ENCODE measurements around the gene CBX8.

CBX8 gene

DNA sequence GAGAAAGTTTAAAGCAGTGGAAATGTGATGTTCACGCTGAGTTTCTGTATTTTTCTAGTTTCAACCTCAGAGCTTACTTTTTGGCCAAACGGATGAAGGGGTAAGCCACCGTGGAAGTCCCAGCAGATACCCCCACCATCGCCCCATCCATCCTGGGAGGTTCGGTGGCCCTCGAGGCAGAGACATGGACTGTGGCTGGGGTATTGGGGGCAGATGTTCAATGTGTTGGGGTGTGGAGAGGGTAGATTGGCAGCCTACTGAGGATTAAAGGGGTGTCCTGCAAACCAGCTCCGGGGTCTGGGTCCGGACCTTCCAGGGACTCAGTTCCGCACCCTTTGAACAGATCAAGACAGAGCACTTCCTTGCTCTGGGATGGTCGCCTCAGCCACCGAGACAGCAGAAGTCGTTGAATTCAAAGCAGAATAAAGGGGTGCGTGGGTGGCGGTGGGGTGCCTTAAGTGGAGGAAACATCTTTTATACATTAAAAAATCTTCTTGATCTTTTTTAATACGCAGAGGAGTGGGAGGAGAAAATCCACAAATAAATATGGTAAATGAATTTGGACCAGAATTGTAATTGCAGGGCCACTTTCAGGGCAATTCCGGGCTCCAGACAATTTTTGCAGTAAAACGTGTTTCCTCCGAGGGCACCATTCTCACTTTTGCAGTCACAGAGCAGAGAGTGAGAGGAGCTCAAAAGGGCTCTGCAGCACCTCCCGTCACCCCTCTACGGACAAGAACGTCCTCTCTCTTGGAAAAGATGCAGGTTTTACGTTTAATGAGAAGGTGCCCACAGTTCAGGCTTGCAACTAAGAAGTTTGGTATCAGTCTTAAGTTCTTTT is 8.2 kb upstream of the CBX8 start:
- DNase-seq (ENCODE audit: low read depth, low spot score): no peak

DNA sequence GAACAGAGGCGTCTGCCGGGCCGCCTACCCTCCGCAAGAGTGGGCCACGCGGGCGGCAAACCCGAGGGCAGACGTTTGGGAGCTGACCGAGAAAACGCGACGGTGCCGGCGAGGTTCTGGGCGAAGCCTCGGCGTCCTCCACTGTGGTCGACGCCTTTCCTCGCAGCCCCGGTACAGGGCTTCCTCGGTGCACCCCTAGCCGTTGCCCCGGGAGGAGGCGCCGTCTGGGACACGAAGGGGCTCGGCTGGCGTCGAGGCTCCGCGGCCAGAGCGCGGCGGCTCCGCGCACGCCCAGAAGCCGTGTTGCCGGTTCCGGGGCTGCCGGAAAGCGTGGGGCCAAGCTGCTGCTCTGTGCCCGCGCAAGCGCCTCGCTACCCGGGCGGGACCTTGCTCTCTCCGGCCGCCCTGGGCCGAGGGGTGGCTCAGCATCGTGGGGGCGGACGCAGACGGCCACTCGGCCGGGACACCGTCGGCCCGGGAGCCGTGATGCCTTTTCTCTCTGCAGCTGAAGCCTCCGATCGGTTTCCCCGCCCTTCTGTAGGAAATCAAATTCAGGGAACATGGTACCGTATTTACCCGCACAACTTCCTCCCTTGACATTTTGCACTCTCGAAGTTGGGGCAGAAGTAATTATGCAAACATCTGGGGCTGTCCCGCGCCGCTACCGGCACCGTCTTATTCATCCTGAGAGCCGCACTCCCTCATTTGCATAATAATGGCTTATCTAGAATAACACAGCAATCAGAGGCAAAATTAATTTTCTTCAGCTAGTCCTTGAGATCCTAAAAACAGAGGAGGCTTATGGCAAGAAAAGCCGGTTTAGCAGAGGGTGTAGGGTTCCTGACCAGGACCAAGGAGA is 7.3 kb upstream of the CBX8 start:
- no peak for DNase-seq (ENCODE audit: low read depth, low spot score)

DNA sequence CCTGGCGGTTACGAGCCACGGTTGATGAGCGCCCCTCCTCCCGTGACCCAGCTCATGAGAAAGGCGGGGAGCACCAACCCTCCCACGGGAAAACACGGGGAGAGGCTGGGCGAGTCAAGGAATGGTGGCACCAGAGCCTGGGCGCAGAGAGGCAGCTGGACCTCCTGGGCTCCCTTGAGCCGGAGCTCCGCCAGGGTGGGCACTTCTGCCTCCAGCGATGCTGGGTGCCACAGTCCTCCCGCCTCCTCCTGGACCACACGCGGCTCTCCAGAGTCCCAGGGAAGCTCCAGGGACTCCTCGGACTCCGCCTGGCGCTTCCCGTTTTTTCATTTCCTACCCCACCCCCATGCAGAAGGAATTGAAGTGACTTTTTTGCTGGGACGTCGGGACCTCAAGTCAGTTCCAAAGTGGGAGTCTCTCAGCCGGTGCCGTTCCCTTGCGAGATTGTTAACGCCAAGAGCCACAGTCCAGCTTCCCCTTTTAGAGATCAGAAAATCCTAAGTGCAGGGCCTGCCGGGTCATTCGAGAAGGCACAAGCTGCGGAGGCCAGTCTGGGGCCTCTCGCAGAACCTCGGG is 6.6 kb upstream of the CBX8 start:
- no peak for DNase-seq (ENCODE audit: low read depth, low spot score)

DNA sequence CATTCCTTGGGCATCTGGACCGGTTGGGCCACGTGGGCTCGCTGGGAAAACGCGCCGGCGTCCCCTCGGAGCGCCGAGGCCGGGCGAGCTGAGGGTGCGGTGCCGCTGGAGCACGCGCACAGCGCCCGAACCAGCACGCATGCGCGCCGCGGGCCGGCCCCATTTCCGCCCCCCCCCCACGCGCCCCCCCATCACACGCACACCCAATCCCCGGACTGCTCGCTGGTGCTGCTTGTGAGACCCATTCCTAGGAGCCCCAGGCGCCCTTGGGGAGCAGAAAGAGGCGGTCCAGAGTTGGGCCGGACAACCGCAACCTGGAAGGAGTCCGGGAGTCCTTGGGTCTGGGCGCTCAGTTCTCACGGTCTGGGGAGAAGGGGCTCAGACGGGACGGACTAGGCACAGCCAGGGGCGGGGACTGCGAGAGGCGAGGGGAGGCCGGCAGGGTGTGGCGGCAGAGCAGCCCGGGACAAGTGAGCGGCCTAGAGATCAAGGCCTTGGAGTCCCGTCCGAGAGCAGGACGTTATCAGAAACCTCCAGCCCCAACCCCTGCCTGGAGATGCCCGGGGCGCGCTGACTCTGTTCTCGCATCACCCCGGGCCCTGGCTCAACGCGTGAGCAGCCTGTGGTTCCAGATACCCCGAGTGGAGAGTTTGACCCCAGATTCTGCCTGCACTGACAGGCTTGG is 6.0 kb upstream of the CBX8 start:
- DNase-seq (ENCODE audit: low read depth, low spot score): no peak

DNA sequence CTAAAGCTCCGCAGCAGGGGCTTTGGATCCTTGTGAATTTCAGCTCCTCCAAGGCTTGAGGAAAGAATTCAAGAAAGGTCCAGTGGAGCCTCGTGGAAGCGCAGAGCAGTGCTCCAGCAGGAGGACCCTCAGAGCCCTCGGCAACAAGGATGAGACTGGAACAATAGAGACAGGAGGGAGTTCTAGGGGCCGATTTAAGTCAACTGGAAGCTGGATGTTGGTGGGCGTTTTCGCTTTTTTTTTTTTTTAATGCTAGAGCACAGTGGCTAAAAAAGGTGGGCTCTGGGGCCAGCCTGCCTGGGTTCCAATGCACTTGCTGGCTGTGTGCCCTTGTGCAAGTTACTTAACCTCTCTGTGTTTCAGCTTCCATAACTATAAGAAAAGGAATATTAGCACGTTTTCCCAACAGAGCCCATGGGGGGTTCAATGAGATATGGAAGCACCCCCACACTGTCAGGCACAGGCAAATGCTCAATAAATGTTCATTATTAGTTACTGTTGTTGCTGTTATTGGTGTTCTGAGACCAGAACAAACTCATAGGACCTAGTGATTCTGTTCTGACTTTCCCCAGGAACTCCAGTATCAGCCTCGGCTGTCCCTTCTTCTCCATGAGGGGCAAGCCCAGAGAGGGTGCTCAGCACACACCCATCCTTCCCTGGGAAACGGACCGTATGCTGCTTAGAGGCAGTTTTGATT is 5.3 kb upstream of the CBX8 start:
- DNase-seq (ENCODE audit: low read depth, low spot score): no peak

DNA sequence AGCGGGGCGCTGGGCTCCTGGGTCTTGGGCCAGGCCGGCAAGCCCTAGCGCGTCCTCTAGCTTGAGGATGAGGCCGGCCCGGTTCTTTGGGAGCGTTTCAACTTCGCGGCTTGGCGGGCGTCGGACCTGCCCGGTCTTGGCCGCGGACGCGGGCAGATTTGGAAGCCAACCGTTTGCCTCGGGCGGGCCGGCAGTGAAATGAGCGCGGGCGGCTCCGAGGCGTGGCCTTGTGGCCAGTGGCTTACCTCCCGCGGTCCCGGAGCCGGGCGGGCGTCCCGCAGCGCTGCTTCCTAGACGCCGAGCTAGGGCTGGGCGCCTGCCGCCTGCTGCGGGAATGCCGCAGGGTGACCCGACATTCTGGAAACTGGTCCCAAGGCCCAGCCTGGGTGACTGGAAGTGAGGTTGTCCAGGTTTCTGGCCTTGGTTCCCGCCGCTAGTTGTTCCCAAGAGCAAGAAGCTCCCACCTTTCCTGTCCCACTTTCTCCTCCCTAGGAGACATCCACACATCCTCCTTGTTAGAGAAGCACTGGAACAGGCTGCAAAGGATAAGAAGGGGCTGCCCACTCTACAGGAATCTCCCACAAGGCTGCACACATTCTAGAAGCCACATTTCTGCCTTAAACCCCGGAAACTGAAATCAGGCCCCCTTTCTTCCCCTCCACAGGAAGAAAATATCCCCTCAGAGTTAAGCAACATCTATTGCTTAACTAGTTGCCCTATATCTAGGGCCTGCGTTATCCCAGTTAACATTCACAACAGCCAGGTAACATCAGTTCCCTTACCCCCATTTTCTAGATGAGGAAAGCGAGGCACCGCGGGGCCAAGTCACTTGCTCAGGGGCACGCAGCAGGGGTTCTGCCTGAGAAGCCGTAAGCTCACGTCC is 4.5 kb upstream of the CBX8 start:
- DNase-seq (ENCODE audit: low read depth, low spot score): no peak

DNA sequence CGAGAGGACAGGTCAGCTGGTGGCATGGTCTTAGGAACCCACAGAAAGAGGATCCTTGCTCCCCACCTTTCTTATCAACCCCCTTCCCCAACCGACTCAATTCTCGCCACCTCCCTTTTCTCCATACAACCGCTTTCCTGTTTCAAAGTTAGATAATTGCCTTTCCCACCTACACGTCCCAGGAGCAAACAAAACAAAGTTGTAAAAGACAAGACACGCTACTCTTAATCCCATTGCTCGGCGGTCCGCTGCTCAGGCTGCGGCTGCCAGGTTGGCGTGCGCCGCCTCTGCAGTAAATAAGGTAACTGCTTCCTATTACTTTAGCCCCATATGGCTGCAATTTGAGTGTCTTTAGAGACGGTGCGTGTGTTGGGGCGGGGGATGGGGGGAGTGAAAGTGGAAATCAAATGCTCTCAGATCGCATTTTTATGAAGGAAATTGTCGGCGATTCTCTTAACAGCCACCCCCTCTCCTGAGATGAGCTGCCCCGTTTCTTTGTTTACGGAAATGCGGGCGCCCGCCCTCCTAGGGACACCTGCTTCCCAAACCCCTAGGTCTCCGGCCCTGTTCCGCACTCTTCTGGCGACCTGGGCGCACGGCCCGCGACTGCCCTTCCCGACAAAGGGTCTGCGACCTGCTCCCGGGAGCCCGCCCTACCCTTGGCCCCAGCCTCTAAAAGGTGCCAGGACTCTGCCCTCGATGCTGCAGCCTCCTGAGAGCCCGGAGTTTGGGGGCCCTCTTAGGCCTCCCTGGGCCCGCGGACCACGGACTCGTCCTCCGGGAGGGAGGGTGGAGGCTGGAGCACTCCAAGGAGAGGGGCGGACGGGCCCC is 3.7 kb upstream of the CBX8 start:
- no peak for DNase-seq (ENCODE audit: low read depth, low spot score)

DNA sequence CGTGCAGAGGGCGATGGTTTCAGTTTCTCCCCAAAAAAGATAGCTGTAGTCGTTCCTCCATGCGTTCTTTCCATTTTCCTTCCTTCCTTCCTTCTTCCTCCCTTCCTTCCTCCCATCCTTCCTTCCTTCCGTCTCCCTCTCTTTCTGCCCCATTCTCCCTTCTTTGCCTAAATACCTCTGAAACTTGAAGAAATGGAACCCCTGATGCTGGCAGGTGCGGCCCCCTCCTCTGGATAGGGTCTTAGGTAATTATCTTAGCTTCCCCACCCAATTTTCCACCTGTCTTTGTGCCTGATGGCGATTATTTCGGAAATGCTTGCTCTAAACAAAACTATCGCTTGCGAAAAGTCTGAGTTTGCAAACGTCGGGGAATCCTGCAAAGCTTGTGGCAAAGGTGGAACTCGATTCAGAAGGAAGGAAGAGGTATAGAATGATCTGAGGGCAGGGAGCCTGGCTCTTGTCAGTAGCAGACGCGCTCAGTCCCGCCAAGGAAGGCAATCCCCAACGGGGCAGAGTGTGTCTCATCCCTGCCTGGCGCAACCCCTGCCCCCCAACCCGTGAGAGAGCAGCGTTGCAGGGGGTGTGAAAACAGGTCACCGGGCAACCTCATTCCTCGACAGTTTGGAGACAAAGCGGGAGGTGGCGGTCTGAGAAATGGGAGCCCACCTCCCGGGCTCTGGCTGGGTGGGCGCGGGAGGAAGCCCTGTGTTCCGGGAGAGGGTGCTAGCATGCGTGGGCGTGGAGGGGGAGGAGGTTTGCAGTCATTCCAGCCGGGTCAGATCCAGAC is 2.9 kb upstream of the CBX8 start:
- DNase-seq (ENCODE audit: low read depth, low spot score): no peak

DNA sequence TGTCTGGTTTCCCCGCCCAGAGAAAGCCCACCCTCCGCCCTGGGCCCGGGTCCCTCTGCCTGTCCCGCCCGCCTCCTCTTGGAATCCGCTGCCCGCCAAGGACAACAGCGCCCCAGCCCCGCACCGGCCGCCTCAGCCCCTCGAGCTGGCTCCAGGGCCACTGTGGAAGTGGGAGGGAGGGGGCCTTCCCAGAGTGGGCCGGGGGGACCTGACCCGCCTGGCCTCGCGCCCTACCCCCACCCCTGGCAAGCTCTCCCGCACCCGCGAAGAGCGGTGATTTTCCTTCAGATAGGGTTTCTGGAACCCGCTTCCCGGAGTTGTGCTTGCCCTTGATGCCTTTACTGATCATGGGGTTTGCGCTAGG is 2.3 kb upstream of the CBX8 start:
- no peak for DNase-seq (ENCODE audit: low read depth, low spot score)

DNA sequence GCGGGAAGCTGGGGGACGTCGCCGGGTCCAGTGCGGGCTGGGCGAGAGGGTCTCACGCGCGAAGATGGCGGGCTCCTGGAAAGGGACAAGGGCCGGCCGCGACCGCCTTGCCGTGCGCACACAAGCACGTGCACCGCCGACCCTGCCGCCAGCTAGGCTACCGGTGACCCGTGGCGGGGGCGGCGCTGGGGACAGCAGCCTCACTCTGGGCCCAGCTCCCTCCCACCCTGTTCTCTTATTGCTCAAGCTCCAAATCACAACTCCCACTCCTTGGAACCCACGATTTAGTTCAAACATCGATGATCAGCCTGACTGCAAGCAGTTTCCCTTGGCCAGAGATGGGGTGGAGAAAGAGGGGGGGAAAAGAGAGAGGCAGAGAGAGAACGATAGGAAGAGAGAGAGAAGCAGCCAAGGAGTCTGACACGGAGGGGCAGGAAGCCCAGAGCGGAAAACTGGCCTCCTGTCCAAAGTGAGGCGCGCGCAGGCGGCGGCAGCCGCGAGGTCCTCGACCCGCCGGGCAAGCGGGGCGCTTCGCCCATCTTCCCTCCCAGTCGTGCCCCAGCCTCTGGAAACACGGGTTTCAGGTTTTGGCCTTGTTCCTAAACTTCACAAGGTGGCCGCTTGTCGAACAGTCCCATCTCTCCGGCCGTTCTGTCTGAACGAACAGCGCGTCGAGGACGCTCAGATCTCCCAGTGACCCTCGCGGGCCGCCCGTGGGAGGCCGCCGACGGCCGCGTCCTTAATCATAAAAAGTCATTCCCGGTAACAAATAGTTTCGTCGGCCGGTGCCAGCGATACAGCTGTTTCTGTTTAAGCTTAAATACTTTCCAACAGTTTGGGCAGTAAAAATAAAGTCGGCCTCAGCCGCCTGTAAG is 1.7 kb upstream of the CBX8 start:
- DNase-seq (ENCODE audit: low read depth, low spot score): no peak

DNA sequence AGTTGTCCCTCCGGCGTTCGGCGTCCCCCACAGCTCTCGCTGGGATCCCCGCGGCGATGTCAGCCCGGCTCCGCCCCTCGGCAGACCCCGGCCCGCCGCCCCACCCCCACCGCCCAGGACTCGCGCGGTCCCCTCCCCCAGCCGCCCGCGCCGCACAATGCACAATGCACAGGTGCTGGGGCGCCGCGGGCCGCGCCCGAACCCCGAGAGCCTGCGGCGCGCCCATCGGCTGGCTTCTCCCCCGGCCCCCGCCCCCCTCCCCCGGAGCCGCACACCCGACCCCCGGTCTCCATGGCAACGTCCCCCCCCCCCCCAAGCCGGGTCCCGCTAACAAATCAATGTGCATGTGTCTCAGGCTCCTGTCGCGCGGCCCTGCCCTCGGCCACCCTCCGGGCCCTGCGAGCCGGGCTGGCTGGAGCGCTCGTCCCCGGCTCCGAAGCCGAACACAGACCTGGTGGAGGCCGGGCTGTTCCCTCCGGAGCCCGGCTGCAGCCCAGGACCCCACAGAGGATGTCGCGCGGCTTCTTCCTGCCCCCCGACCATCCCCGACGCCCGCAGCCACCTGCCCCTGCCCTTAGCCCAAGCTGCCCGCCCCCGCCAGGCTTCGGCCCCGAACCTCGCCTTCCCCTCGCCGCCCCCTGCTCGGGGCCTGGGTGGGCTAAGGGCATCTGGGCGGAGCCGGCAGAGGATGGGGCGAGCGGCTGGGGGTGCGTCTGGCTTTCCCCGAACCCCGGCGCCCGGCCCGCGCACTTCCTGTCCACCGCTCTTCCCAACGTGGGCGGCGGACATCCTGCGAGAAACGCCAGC is 818 bp upstream of the CBX8 start:
- DNase-seq (ENCODE audit: low read depth, low spot score): no peak

DNA sequence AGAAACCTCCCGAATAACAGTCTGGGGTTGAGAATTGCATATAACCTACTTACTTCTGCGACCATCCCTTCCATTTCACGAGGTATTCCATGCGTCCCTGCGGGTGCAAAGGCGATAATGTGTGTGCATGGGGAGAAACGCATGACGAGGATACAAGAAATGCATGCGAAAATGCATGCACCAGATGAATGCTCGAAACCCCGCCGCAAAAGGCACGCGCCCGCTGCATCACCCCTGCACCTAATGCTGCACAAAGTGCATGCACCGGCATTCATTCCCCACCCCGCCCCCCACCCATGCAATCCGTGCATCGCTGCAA is 474 bp downstream of the CBX8 start:
- no peak for DNase-seq (ENCODE audit: low read depth, low spot score)

DNA sequence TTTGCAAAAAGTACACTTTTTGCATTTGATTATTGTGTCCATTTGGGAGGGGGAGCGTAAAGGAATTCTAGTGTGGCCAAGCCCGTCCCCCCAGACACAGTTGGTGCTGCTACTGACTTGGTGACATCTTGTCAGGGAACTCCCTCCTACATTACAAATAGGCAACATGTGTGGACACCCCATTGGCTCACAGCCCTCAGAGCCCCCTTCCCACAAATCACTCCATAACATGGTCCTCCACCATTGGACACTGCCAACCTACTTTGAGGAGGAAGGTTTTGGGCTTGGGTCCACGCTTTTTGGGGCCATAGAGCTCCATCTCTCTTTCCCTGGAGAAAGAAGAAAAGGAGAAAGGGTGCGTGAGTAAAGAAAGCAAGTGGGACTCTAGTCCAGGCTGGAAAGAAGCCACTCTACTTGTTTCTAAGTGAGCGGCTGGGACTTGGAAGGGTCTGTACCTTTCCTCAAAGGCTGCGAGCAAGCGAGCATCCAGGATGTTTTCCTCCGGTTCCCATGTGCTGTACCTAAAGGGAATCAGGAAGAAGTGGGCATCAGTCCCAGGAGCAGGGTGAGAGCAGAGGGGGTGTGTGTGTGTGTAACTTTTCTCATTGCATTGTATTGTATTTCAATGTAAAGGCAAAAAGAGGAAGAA is 958 bp downstream of the CBX8 start:
- DNase-seq (ENCODE audit: low read depth, low spot score): no peak

DNA sequence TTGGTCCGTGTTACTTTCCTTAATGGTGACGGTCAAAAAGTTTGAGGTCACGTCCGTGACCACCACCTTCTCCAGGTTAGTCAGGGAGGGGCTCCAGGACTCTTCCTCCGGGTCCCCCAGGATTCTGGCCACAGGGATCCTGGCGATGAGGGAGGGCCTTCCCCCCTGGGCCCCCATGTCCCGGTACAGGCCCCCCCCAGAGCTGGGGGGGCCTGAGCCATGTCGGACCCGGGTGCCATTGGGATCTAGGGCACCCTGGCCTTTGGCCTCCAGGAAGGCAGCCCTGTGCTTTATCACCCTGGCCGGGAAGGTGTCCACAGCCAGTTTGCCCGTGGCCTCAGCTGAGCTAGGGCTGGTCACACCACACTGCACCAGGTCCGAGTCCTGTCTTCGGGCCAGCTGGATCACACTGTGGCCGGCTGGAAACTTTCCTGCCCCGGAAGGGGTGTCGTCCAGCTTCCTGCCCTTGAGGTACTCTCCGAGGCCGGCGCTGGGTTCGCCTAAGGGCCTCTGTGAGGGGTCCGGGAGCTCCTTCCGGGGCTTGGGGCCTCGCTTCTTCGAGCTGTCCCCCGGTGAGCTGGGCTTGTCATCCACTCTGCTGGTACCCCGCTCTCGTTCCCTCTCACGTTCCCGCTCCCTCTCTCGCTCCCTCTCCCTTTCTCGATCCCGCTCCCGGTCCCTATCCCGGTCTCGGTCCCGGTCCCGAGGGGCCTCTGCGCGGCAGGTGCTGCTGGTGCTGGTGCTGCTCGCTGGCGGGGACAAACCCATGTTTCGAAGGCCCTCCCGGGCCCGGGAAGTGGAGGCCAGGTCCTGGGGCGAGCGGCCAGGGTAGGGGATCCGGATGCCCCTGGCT is 2.0 kb downstream of the CBX8 start:
- DNase-seq (ENCODE audit: low read depth, low spot score): no peak

DNA sequence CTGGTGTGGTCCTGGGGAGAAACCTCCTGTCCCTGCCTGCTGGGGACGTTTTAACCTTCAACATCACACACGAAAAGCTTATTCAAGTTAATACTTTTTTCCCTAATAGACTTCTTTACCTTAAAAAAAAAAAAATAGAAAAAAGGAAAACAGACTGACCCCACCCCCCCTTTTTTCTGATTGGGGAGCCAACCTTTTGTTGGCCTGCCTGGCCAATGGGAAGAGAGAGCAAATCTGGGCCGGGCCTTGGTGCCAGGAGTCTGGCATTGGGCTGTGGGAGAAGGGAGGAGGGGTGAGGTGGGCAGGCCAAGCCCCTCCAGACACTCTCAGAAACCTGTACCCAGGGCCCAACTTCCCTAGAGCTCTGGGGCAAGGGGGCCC is 3.0 kb downstream of the CBX8 start:
- no peak for DNase-seq (ENCODE audit: low read depth, low spot score)
